HL-60 (cell line): ENCODE measurements around the gene ADM2.

Experiments used
- GABPA ChIP-seq: IDR thresholded peaks from 2 replicates; pipeline ENCODE4 v1.6.1; 2012; ENCODE audit warnings: low read depth
- POLR2AphosphoS5 ChIP-seq: IDR thresholded peaks from 2 replicates; pipeline ENCODE4 v1.6.1; 2012; ENCODE audit warnings: low read depth
- TF ChIP-seq, protein P1 (sequence below): IDR thresholded peaks from one replicate; pipeline ENCODE4 v1.5.1; 2011; ENCODE audit warnings: low read length, control low read depth, inconsistent platforms; ENCODE audit not compliant: insufficient read depth
- TF ChIP-seq, protein P2 (sequence below): IDR thresholded peaks from 2 replicates; pipeline ENCODE4 v1.6.1; 2012; ENCODE audit warnings: low read depth; ENCODE audit not compliant: insufficient replicate concordance

GRCh38 chr22:50443197-50443596, 38.1 kb upstream of the ADM2 start:
- TF ChIP-seq, protein P1, sequence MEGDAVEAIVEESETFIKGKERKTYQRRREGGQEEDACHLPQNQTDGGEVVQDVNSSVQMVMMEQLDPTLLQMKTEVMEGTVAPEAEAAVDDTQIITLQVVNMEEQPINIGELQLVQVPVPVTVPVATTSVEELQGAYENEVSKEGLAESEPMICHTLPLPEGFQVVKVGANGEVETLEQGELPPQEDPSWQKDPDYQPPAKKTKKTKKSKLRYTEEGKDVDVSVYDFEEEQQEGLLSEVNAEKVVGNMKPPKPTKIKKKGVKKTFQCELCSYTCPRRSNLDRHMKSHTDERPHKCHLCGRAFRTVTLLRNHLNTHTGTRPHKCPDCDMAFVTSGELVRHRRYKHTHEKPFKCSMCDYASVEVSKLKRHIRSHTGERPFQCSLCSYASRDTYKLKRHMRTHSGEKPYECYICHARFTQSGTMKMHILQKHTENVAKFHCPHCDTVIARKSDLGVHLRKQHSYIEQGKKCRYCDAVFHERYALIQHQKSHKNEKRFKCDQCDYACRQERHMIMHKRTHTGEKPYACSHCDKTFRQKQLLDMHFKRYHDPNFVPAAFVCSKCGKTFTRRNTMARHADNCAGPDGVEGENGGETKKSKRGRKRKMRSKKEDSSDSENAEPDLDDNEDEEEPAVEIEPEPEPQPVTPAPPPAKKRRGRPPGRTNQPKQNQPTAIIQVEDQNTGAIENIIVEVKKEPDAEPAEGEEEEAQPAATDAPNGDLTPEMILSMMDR, result no peak
- no peak for TF ChIP-seq POLR2AphosphoS5
- TF ChIP-seq, protein P2, sequence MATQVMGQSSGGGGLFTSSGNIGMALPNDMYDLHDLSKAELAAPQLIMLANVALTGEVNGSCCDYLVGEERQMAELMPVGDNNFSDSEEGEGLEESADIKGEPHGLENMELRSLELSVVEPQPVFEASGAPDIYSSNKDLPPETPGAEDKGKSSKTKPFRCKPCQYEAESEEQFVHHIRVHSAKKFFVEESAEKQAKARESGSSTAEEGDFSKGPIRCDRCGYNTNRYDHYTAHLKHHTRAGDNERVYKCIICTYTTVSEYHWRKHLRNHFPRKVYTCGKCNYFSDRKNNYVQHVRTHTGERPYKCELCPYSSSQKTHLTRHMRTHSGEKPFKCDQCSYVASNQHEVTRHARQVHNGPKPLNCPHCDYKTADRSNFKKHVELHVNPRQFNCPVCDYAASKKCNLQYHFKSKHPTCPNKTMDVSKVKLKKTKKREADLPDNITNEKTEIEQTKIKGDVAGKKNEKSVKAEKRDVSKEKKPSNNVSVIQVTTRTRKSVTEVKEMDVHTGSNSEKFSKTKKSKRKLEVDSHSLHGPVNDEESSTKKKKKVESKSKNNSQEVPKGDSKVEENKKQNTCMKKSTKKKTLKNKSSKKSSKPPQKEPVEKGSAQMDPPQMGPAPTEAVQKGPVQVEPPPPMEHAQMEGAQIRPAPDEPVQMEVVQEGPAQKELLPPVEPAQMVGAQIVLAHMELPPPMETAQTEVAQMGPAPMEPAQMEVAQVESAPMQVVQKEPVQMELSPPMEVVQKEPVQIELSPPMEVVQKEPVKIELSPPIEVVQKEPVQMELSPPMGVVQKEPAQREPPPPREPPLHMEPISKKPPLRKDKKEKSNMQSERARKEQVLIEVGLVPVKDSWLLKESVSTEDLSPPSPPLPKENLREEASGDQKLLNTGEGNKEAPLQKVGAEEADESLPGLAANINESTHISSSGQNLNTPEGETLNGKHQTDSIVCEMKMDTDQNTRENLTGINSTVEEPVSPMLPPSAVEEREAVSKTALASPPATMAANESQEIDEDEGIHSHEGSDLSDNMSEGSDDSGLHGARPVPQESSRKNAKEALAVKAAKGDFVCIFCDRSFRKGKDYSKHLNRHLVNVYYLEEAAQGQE, result no peak
- TF ChIP-seq GABPA, result no peak
